ENCODE measurements around the gene RNF20. TPM values are rescaled to one million over a fixed set of nuclear protein-coding genes. Genes with fewer than 3 reads are reported as not detected.
A peak's percentile ranks its signal among the peaks of the same experiment; 100 is the strongest.

The RNF20 gene
- total and polyA plus RNA-seq, 2 of the 4 experiments (the other 2 are of a cell fraction) = 13.7 to 21.3 TPM

DNA sequence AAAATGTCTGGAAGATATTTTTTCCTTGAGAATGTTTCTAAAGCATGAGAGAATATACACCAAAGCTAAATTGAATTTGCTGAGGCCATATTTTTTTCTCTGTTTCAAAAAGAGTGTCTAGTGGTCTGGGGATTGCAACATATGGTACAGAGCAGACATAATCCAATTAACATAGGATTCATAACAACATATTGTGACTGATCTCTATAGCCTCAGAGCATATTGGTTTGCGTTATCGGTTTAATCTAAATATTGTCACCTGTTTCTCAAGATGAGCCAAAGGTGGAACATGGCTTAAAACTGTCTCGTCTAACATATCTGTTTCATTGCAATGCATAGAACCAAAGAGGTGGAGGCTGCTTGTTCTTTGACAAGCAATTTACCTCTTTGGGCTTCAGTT, 57.2 kb downstream of the RNF20 start:
- no peak overlapping the region for H3K9ac ChIP-seq (ENCODE audit: low read depth, low read length)
- no peak overlapping the region for H3K4ac ChIP-seq (ENCODE audit: low read depth, low read length)
- no peak overlapping the region for H2BK15ac ChIP-seq (ENCODE audit: low read depth, low read length)
- H3K14ac ChIP-seq (replicated peaks; ENCODE audit: low read depth, low read length) = no peak overlapping the region
- H3K4me1 ChIP-seq (ENCODE audit: control insufficient read depth, insufficient read depth, low read length) = peaks cover 1% of the 10 kb centered on the region; the same call in 1 of the 2 replicates
- H4K91ac ChIP-seq (ENCODE audit: insufficient read depth, low read depth, low read length) = no peak overlapping the region
- H2AK9ac ChIP-seq (replicated peaks; ENCODE audit: low read depth, low read length, poor library complexity) = no peak overlapping the region
- dilution Hi-C loops (cut with HindIII; ENCODE audit: low sequenced_read_pairs, unreplicated experiment) (no loop called here), intact Hi-C loops (cut with micrococcal nuclease) (no loop called here), in situ Hi-C loops (cut with MboI; ENCODE audit: low sequenced_read_pairs) (no loop called here)
- no peak overlapping the region for H2BK5ac ChIP-seq (ENCODE audit: low read depth, low read length, poor library complexity, severe bottlenecking)
- no peak overlapping the region for H2AK5ac ChIP-seq (ENCODE audit: low read depth, low read length)
- no TSS peak for BruUV-seq (replicated peaks)
- H2BK20ac ChIP-seq (ENCODE audit: low read depth, low read length) = no peak overlapping the region
- H3K36me3 ChIP-seq (ENCODE audit: control insufficient read depth, insufficient read depth, low read length) = no peaks in the 10 kb centered on the region
- no peak overlapping the region for H2BK120ac ChIP-seq (ENCODE audit: low read depth, low read length)
- H3K9me1 ChIP-seq (ENCODE audit: insufficient read depth, low read length) = no peaks in the 10 kb centered on the region; the same call in 1 of the 2 replicates
- TF ChIP-seq CEBPB (IDR thresholded peaks at IDR 0.05; ENCODE audit: low read depth, low read length) (0 out of 2 replicates have a peak, but pooled peaks have one; percentile 3), POLR2A (IDR thresholded peaks at IDR 0.05; ENCODE audit: low read depth, low read length) (no peak), NFE2L2 (IDR thresholded peaks at IDR 0.05; ENCODE audit: low read depth, low read length) (no peak), FOS (IDR thresholded peaks at IDR 0.05; ENCODE audit: low read depth, low read length) (no peak)
- TF ChIP-seq, protein P1, sequence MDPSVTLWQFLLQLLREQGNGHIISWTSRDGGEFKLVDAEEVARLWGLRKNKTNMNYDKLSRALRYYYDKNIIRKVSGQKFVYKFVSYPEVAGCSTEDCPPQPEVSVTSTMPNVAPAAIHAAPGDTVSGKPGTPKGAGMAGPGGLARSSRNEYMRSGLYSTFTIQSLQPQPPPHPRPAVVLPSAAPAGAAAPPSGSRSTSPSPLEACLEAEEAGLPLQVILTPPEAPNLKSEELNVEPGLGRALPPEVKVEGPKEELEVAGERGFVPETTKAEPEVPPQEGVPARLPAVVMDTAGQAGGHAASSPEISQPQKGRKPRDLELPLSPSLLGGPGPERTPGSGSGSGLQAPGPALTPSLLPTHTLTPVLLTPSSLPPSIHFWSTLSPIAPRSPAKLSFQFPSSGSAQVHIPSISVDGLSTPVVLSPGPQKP (IDR thresholded peaks at IDR 0.05; ENCODE audit: borderline replicate concordance, low read depth, low read length) = no peak
- TF ChIP-seq, protein P2, sequence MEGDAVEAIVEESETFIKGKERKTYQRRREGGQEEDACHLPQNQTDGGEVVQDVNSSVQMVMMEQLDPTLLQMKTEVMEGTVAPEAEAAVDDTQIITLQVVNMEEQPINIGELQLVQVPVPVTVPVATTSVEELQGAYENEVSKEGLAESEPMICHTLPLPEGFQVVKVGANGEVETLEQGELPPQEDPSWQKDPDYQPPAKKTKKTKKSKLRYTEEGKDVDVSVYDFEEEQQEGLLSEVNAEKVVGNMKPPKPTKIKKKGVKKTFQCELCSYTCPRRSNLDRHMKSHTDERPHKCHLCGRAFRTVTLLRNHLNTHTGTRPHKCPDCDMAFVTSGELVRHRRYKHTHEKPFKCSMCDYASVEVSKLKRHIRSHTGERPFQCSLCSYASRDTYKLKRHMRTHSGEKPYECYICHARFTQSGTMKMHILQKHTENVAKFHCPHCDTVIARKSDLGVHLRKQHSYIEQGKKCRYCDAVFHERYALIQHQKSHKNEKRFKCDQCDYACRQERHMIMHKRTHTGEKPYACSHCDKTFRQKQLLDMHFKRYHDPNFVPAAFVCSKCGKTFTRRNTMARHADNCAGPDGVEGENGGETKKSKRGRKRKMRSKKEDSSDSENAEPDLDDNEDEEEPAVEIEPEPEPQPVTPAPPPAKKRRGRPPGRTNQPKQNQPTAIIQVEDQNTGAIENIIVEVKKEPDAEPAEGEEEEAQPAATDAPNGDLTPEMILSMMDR (conservative IDR thresholded peaks at IDR 0.05; ENCODE audit: low read depth, low read length) = no peak
- H4K20me1 ChIP-seq (ENCODE audit: insufficient read depth, low read length) = no peaks in the 10 kb centered on the region
- H3K23ac ChIP-seq (ENCODE audit: low read depth, low read length) = no peak overlapping the region
- WGBS, 2 experiments (ENCODE audit: extremely low coverage in 2 of 2, insufficient read length in 1 of 2) = no CpG with 5 or more reads among the region's 3 CpGs
- no peak overlapping the region for H4K8ac ChIP-seq (ENCODE audit: low read depth in 2 of 2, low read length in 2 of 2)
- H3K18ac ChIP-seq (ENCODE audit: low read depth, low read length) = no peak overlapping the region
- H3K27me3 ChIP-seq (ENCODE audit: control insufficient read depth, insufficient read depth, low read length) = no peaks in the 10 kb centered on the region
- no peak overlapping the region for H4K5ac ChIP-seq (ENCODE audit: low read depth, low read length)
- CTCF ChIA-PET = no interaction called here
- H2AFZ ChIP-seq (replicated peaks; ENCODE audit: low read length, poor library complexity) = no peak overlapping the region
- POLR2A ChIA-PET (ENCODE audit: unreplicated experiment) = no interaction called here
- no peak overlapping the region for H3K27ac ChIP-seq (ENCODE audit: insufficient read depth, low read length)
- DNase-seq (no peak), ATAC-seq (ENCODE audit: low read depth) (no peak)
- no peak overlapping the region for H3K4me2 ChIP-seq (ENCODE audit: low read depth, low read length)
- H3K4me3 ChIP-seq (ENCODE audit: insufficient read depth, low read depth, low read length) = no peak overlapping the region
- H3K9me3 ChIP-seq (ENCODE audit: control insufficient read depth, insufficient read depth, low read length) = no peaks in the 10 kb centered on the region
- no peak overlapping the region for H3K56ac ChIP-seq (ENCODE audit: extremely low read depth, insufficient read depth, low read length)
- no peaks in the 10 kb centered on the region for H3K79me1 ChIP-seq (ENCODE audit: low read depth in 1 of 2, low read length in 2 of 2)

Measured in IMR-90 (cell line).